IMR-90 (cell line): ENCODE data around the gene NPW. TPM values are rescaled to one million over a fixed set of nuclear protein-coding genes. Genes with fewer than 3 reads are reported as not detected.
A peak's percentile ranks its signal among the peaks of the same experiment; 100 is the strongest.

ENCODE experiments used
- ATAC-seq: fragments of 200-7000 bp; cut with Tn5 transposase; 2 replicates; pipeline ENCODE4 v1.9.1; 2020; ENCODE audit warnings: low read depth, mild to moderate bottlenecking, moderate library complexity
- BruUV-seq: library from RNA; stranded (reverse); fragments of 400-500 nt; replicated peaks from 2 replicates; lab custom pipeline; 2021; lab: Mats Ljungman, UMichigan
- CTCF ChIA-PET: fragments of 300-600 bp; formaldehyde crosslinking; extraction: SDS; loops from one replicate; lab custom pipeline; 2021; ENCODE audit warnings: antibody characterized with exemption; lab: Yijun Ruan, JAX
- POLR2A ChIA-PET: fragments of 300-600 bp; sonication (Branson Sonifier 250); formaldehyde crosslinking; loops from one replicate; lab custom pipeline; 2022; ENCODE audit warnings: antibody characterized with exemption; ENCODE audit not compliant: unreplicated experiment; lab: Charles Lee
- DNase-seq: peaks from one replicate; pipeline ENCODE4 v3.0.0; 2013
- H2AFZ ChIP-seq: replicated peaks from 2 replicates; pipeline ENCODE3; 2013; ENCODE audit warnings: low read length, mild to moderate bottlenecking; ENCODE audit not compliant: poor library complexity
- H2AK5ac ChIP-seq: 2 replicates; pipeline ENCODE4 v1.6.1; 2013; ENCODE audit warnings: low read depth, low read length, inconsistent platforms
- H2AK9ac ChIP-seq: replicated peaks from 2 replicates; pipeline ENCODE3; 2013; ENCODE audit warnings: mild to moderate bottlenecking, low read depth, low read length, moderate library complexity; ENCODE audit not compliant: poor library complexity
- H2BK120ac ChIP-seq: 2 replicates; pipeline ENCODE4 v1.6.1; 2013; ENCODE audit warnings: low read depth, low read length, inconsistent platforms
- H2BK15ac ChIP-seq: 3 replicates; pipeline ENCODE4 v1.6.1; 2013; ENCODE audit warnings: low read depth, low read length, inconsistent platforms
- H2BK20ac ChIP-seq: 2 replicates; pipeline ENCODE4 v1.6.1; 2013; ENCODE audit warnings: low read depth, mild to moderate bottlenecking, inconsistent platforms, low read length, moderate library complexity
- H2BK5ac ChIP-seq: 2 replicates; pipeline ENCODE4 v1.6.1; 2013; ENCODE audit warnings: mild to moderate bottlenecking, low read depth, low read length, inconsistent platforms; ENCODE audit not compliant: poor library complexity, severe bottlenecking
- H3K14ac ChIP-seq: replicated peaks from 2 replicates; pipeline ENCODE4 v1.6.1; 2013; ENCODE audit warnings: low read depth, low read length, inconsistent platforms
- H3K18ac ChIP-seq: 2 replicates; pipeline ENCODE4 v1.6.1; 2013; ENCODE audit warnings: low read depth, low read length, control low read depth
- H3K23ac ChIP-seq: 2 replicates; pipeline ENCODE4 v1.6.1; 2013; ENCODE audit warnings: low read depth, low read length, inconsistent platforms
- H3K27ac ChIP-seq: 2 replicates; pipeline ENCODE4 v1.5.1; 2013; ENCODE audit warnings: mild to moderate bottlenecking, control low read depth, low read length; ENCODE audit not compliant: insufficient read depth
- H3K27me3 ChIP-seq: 2 replicates; pipeline ENCODE4 v1.6.1; 2013; ENCODE audit warnings: low read length; ENCODE audit not compliant: control insufficient read depth, insufficient read depth
- H3K36me3 ChIP-seq: 2 replicates; pipeline ENCODE4 v1.6.1; 2013; ENCODE audit warnings: low read length, mixed read lengths; ENCODE audit not compliant: control insufficient read depth, insufficient read depth
- H3K4ac ChIP-seq: 2 replicates; pipeline ENCODE4 v1.6.1; 2013; ENCODE audit warnings: low read depth, low read length, inconsistent platforms
- H3K4me1 ChIP-seq: 2 replicates; pipeline ENCODE4 v1.6.1; 2013; ENCODE audit warnings: low read length, mixed read lengths; ENCODE audit not compliant: control insufficient read depth, insufficient read depth
- H3K4me2 ChIP-seq: 2 replicates; pipeline ENCODE4 v1.6.1; 2013; ENCODE audit warnings: low read depth, mild to moderate bottlenecking, control low read depth, low read length, moderate library complexity
- H3K4me3 ChIP-seq: 2 replicates; pipeline ENCODE4 v1.5.1; 2013; ENCODE audit warnings: low read depth, mild to moderate bottlenecking, control low read depth, low read length, moderate library complexity; ENCODE audit not compliant: insufficient read depth
- H3K56ac ChIP-seq: 2 replicates; pipeline ENCODE4 v1.6.1; 2013; ENCODE audit warnings: low read length, inconsistent platforms; ENCODE audit not compliant: insufficient read depth; ENCODE audit errors: extremely low read depth
- H3K79me1 ChIP-seq, 2 experiments: 2 replicates each; pipeline ENCODE4 v1.6.1; 2013; ENCODE audit warnings: low read length in 2 of 2, inconsistent platforms in 1 of 2, low read depth in 1 of 2
- H3K9ac ChIP-seq: 2 replicates; pipeline ENCODE4 v1.6.1; 2013; ENCODE audit warnings: low read depth, low read length, control low read depth
- H3K9me1 ChIP-seq: 2 replicates; pipeline ENCODE4 v1.6.1; 2013; ENCODE audit warnings: low read length, inconsistent platforms; ENCODE audit not compliant: insufficient read depth
- H3K9me3 ChIP-seq: 2 replicates; pipeline ENCODE4 v1.6.1; 2013; ENCODE audit warnings: low read length; ENCODE audit not compliant: control insufficient read depth, insufficient read depth
- H4K20me1 ChIP-seq: 2 replicates; pipeline ENCODE4 v1.6.1; 2013; ENCODE audit warnings: low read length, inconsistent platforms; ENCODE audit not compliant: insufficient read depth
- H4K5ac ChIP-seq: 2 replicates; pipeline ENCODE4 v1.6.1; 2013; ENCODE audit warnings: mild to moderate bottlenecking, low read depth, low read length, control low read depth
- H4K8ac ChIP-seq, 2 experiments: 2 replicates each; pipeline ENCODE4 v1.6.1; 2013; ENCODE audit warnings: low read depth in 2 of 2, low read length in 2 of 2, control low read depth in 1 of 2, inconsistent platforms in 1 of 2
- H4K91ac ChIP-seq: 2 replicates; pipeline ENCODE4 v1.6.1; 2013; ENCODE audit warnings: low read depth, low read length, inconsistent platforms; ENCODE audit not compliant: insufficient read depth
- MAZ ChIP-seq: IDR thresholded peaks from 2 replicates; pipeline ENCODE4 v1.6.1; 2012; ENCODE audit warnings: low read depth, mild to moderate bottlenecking, low read length, improper control_type of control experiment, moderate library complexity, borderline replicate concordance
- WGBS, 2 experiments: methylation state at CpG; one replicate each; pipeline versions ENCODE4 v1.1.5 to v1.1.7; 2013; ENCODE audit warnings: missing lambda C conversion rate in 2 of 2; ENCODE audit not compliant: insufficient read length in 1 of 2; ENCODE audit errors: extremely low coverage in 2 of 2; 5-methylcytosine and 5-hydroxymethylcytosine counted together
- dilution Hi-C: fragments of 300-500 bp; cut with HindIII; formaldehyde crosslinking; loops from one replicate; pipeline ENCODE4 v1.14.3; 2018; ENCODE audit warnings: low sequenced_read_pairs; ENCODE audit not compliant: unreplicated experiment
- in situ Hi-C: fragments of 300-500 bp; cut with MboI; formaldehyde crosslinking; loops from 3 replicates; pipeline ENCODE4 v1.14.3; 2019; ENCODE audit warnings: low sequenced_read_pairs, inconsistent platforms, mixed read lengths
- intact Hi-C: fragments of 100-400 bp; cut with micrococcal nuclease; formaldehyde crosslinking; loops from 2 replicates; pipeline ENCODE4 v1.10.0; 2022
- polyA plus RNA-seq, 3 experiments: library from polyadenylated mRNA; depleted of rRNA; stranded (reverse); fragments of >200 nt; gene quantifications; 2 replicates each; pipeline ENCODE4 v1.2.3, GENCODE V29; 2012; ENCODE audit warnings: low replicate concordance in 1 of 3
- total RNA-seq: library from RNA; depleted of rRNA; stranded (reverse); fragments of >200 nt; gene quantifications from 2 replicates; pipeline ENCODE4 v1.2.3, GENCODE V29; 2012
- TF ChIP-seq, protein P1 (sequence below): fragments of 150-350 bp; IDR thresholded peaks from 2 replicates; pipeline ENCODE4 v1.6.1; 2017; ENCODE audit warnings: mild to moderate bottlenecking, antibody characterized with exemption, low read length, low read depth

NPW gene
- total and polyA plus RNA-seq, 2 of the 4 experiments (the other 2 are of a cell fraction), result 0.18 to 2.0 TPM

GRCh38 chr16:1991588-1991947, 28.0 kb upstream of the NPW start:
- Histone ChIP-seq H3K27me3 (peaks cover 17% of the 10 kb centered on the region), H4K8ac (peak overlapping the region in 1 of 2 experiments; percentile 94; a peak in 2 of 4 replicates), H2BK15ac (no peak overlapping the region), H2AK5ac (0 out of 2 replicates have a peak overlapping the region, but pooled peaks have one; percentile 19), H3K27ac (no peak overlapping the region), H2BK5ac (no peak overlapping the region), H2AK9ac (peak overlapping the region; percentile 88), H4K91ac (no peak overlapping the region), H4K20me1 (no peaks in the 10 kb centered on the region), H3K4me1 (peaks cover 17% of the 10 kb centered on the region), H3K9me3 (peaks cover 2% of the 10 kb centered on the region; the same call in 1 of the 2 replicates), H4K5ac (peak overlapping the region; percentile 62), H3K18ac (no peak overlapping the region), H3K4me3 (peak overlapping the region; percentile 47), H3K4ac (peak overlapping the region; percentile 47), H3K23ac (no peak overlapping the region; the same call in 1 of the 2 replicates), H3K14ac (peak overlapping the region; percentile 57; the same call in 1 of the 2 replicates), H3K79me1 (peaks cover under 1 to 21% of the 10 kb centered on the region in 2 experiments; a peak in 3 of 4 replicates), H2BK120ac (peak overlapping the region; percentile 40; the same call in 1 of the 2 replicates), H3K36me3 (peaks cover 6% of the 10 kb centered on the region; the same call in 1 of the 2 replicates), H2BK20ac (no peak overlapping the region), H3K9me1 (peaks cover 22% of the 10 kb centered on the region), H3K56ac (no peak overlapping the region), H2AFZ (peak overlapping the region; percentile 96), H3K4me2 (peak overlapping the region; percentile 70), H3K9ac (no peak overlapping the region)
- intact Hi-C loops, result no loop called here
- WGBS, 2 experiments, result 41% methylated on average over 5 of the region's 22 CpGs; no CpG with 5 or more reads in 1 of the 2 experiments
- ChIA-PET CTCF (interaction anchor here (1.1 kb wide), 1 partner anchor 12 kb away, joined by 3 read pairs; no protein-coding TSS in a partner anchor), POLR2A (interaction anchor here (0.6 kb wide), 2 partner anchors 85 to 149 kb away, joined by 3 to 11 read pairs; no protein-coding TSS in a partner anchor)
- dilution Hi-C loops, result no loop called here
- ATAC-seq (no peak), DNase-seq (no peak)
- TF ChIP-seq MAZ, result 0 out of 2 replicates have a peak, but pooled peaks have one; percentile 3
- TF ChIP-seq, protein P1, sequence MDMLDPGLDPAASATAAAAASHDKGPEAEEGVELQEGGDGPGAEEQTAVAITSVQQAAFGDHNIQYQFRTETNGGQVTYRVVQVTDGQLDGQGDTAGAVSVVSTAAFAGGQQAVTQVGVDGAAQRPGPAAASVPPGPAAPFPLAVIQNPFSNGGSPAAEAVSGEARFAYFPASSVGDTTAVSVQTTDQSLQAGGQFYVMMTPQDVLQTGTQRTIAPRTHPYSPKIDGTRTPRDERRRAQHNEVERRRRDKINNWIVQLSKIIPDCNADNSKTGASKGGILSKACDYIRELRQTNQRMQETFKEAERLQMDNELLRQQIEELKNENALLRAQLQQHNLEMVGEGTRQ, result no peak
- BruUV-seq, result no TSS peak
- in situ Hi-C loops, result no loop called here
